K562 (cell line): ENCODE data around the gene SLC25A20. TPM values are rescaled to one million over a fixed set of nuclear protein-coding genes. Genes with fewer than 3 reads are reported as not detected.

Experiments used
- ARID4B ChIP-seq: sonication (generic); formaldehyde crosslinking; IDR thresholded peaks from 2 replicates; pipeline ENCODE4 v1.8.0; 2022; ENCODE audit warnings: mild to moderate bottlenecking, missing genetic modification reagents
- CXXC5 ChIP-seq: fragments of 250-450 bp; sonication (Bioruptor Pico); IDR thresholded peaks from 2 replicates; pipeline ENCODE4 v1.8.0; 2022; ENCODE audit warnings: inconsistent platforms, mild to moderate bottlenecking, moderate library complexity
- SIN3B ChIP-seq: fragments of 450-650 bp; IDR thresholded peaks from 2 replicates; pipeline ENCODE4 v1.6.1; 2017; ENCODE audit warnings: low read depth, mild to moderate bottlenecking, moderate library complexity
- ZNF146 ChIP-seq: IDR thresholded peaks from one replicate; pipeline ENCODE4 v1.6.1; 2018; ENCODE audit warnings: missing compliant biosample characterization; ENCODE audit not compliant: unreplicated experiment
- ZNF407 ChIP-seq: fragments of 450-650 bp; IDR thresholded peaks from 2 replicates; pipeline ENCODE4 v1.6.1; 2016; ENCODE audit warnings: low read depth
- ZNF696 ChIP-seq: fragments of 250-450 bp; sonication (Bioruptor Pico); conservative IDR thresholded peaks from 2 replicates; pipeline ENCODE4 v1.4.0; 2020; ENCODE audit warnings: mild to moderate bottlenecking, moderate library complexity
- polyA plus RNA-seq, 8 experiments: library from polyadenylated mRNA; depleted of rRNA in 4 of 8; stranded (reverse) in 5 of 8; unstranded in 3 of 8; fragments of >200 nt; fragmentation: Nextera tagmentation in 2 of 8; fragmentation: Illumina TruSeq in 1 of 8; extraction: Ambion mirVana in 2 of 8; extraction: Trizol in 1 of 8; gene quantifications; 2 replicates each; pipeline versions ENCODE4 v1.2.1 to v1.2.3, GENCODE V29; 2011 to 2014; ENCODE audit warnings: inconsistent platforms in 1 of 8, missing spikeins in 1 of 8
- total RNA-seq, 7 experiments: library from RNA; depleted of rRNA in 6 of 7; stranded (reverse); fragments of >200 nt in 6 of 7; fragmentation: Illumina TruSeq in 2 of 7; extraction: Trizol in 2 of 7; gene quantifications; 2 replicates each; pipeline versions ENCODE4 v1.2.1 to v1.2.3, GENCODE V29; 2011 to 2021; ENCODE audit warnings: low replicate concordance in 1 of 7

SLC25A20 gene
- total and polyA plus RNA-seq, 9 of the 15 experiments (the other 6 are each of a cell fraction or from before 2014, with no cell fraction given), result 14.3 to 48.1 (median 21.6) TPM

- no peak for TF ChIP-seq ZNF146 (CRISPR knock-in tag)
- no peak for TF ChIP-seq ZNF407
- TF ChIP-seq CXXC5 (CRISPR knock-in tag), result peak; percentile 79
- peak; percentile 48; the same call in 1 of the 2 replicates for TF ChIP-seq ARID4B (CRISPR knock-in tag)
- TF ChIP-seq SIN3B, result peak; percentile 89
- TF ChIP-seq ZNF696, result no peak
Observed at GRCh38 chr3:48918388-48919214, 19.9 kb upstream of the SLC25A20 start, which contains the start of gene ARIH2 (continued).
